Right lobe of liver (tissue), 4 donors: ENCODE data around the gene CRYGA.

ENCODE experiments used
- POLR2A ChIP-seq: fragments of 450-650 bp; IDR thresholded peaks from one replicate; pipeline ENCODE4 v1.6.1; 2017; ENCODE audit warnings: antibody characterized with exemption, mild to moderate bottlenecking
- TF ChIP-seq, protein P1 (sequence below), 4 donors: fragments of 200-600 bp in 3 of 4; fragments of 450-650 bp in 1 of 4; IDR thresholded peaks; one replicate each; pipeline versions ENCODE4 v1.5.1 to v1.8.0; 2016 to 2022; ENCODE audit warnings: antibody characterized with exemption in 4 of 4, mild to moderate bottlenecking in 2 of 4
- donor health status: DM: no; HTN: no; CAD: no.
- donor health status: DM: no; HTN: no; CAD: no.
- donor health status: DM: no; HTN: yes; CAD: no.

DNA sequence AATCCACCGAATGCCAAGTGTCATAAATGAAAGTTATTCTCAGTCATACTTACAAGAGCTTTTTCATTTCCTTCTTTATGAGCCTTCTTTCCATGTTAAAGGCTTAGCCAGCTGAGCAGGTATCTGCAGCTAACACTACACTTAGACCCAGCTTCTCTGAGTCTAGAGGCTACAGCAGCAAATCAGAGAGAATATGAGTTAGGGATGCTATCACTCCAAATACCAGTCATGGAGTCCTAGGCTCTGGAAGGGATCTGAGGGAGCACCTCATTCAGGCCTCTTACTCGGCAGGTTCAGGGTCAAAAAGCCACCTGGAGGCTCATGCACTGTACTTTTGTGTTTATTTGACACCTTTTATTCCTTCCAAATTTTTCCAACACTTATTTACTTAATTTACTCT, 23.5 kb upstream of the CRYGA start:
- TF ChIP-seq POLR2A: no peak
- TF ChIP-seq, protein P1, sequence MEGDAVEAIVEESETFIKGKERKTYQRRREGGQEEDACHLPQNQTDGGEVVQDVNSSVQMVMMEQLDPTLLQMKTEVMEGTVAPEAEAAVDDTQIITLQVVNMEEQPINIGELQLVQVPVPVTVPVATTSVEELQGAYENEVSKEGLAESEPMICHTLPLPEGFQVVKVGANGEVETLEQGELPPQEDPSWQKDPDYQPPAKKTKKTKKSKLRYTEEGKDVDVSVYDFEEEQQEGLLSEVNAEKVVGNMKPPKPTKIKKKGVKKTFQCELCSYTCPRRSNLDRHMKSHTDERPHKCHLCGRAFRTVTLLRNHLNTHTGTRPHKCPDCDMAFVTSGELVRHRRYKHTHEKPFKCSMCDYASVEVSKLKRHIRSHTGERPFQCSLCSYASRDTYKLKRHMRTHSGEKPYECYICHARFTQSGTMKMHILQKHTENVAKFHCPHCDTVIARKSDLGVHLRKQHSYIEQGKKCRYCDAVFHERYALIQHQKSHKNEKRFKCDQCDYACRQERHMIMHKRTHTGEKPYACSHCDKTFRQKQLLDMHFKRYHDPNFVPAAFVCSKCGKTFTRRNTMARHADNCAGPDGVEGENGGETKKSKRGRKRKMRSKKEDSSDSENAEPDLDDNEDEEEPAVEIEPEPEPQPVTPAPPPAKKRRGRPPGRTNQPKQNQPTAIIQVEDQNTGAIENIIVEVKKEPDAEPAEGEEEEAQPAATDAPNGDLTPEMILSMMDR (IDR thresholded peaks at IDR 0.05): no peak
